OCI-LY7 (cell line): ENCODE measurements around the gene VPS4A. TPM values are rescaled to one million over a fixed set of nuclear protein-coding genes. Genes with fewer than 3 reads are reported as not detected.

Experiments used
- BruUV-seq: library from RNA; stranded (reverse); fragments of 400-500 nt; replicated peaks from 2 replicates; lab custom pipeline; 2021; lab: Mats Ljungman, UMichigan
- CTCF ChIA-PET: fragments of 300-600 bp; sonication (Branson Sonifier 250); formaldehyde crosslinking; loops from one replicate; lab custom pipeline; 2022; ENCODE audit warnings: antibody characterized with exemption; ENCODE audit not compliant: unreplicated experiment; lab: Charles Lee
- POLR2A ChIA-PET: fragments of 300-600 bp; sonication (Branson Sonifier 250); formaldehyde crosslinking; loops from one replicate; lab custom pipeline; 2022; ENCODE audit warnings: antibody characterized with exemption; lab: Charles Lee
- DNase-seq: peaks from one replicate; pipeline ENCODE4 v3.0.0-alpha.2; 2015; ENCODE audit warnings: low spot score
- H2AFZ ChIP-seq: fragments of 200-600 bp; sonication (generic), shearing (Covaris generic); 2 replicates; pipeline ENCODE4 v1.6.1; 2014; ENCODE audit warnings: mild to moderate bottlenecking, antibody characterized with exemption, low read length, moderate library complexity
- H3K27ac ChIP-seq: fragments of 200-600 bp; sonication (generic); 2 replicates; pipeline ENCODE4 v1.5.1; 2014; ENCODE audit warnings: mixed run types, low read depth, mild to moderate bottlenecking, moderate library complexity, low read length, inconsistent platforms; ENCODE audit not compliant: poor library complexity, severe bottlenecking
- H3K36me3 ChIP-seq: fragments of 200-600 bp; sonication (generic); 2 replicates; pipeline ENCODE4 v1.6.1; 2014; ENCODE audit warnings: mild to moderate bottlenecking, antibody characterized with exemption, low read length, moderate library complexity, mixed read lengths; ENCODE audit not compliant: insufficient read depth
- H3K4me1 ChIP-seq: fragments of 200-600 bp; sonication (generic); 2 replicates; pipeline ENCODE4 v1.5.1; 2014; ENCODE audit warnings: mild to moderate bottlenecking, low read length; ENCODE audit not compliant: insufficient read depth, poor library complexity, severe bottlenecking
- H3K4me2 ChIP-seq: fragments of 200-600 bp; sonication (generic); 2 replicates; pipeline ENCODE4 v1.6.1; 2014; ENCODE audit warnings: mild to moderate bottlenecking, low read length
- H3K4me3 ChIP-seq: fragments of 200-600 bp; sonication (generic); 2 replicates; pipeline ENCODE4 v1.5.1; 2014; ENCODE audit warnings: mild to moderate bottlenecking, low read depth, low read length; ENCODE audit not compliant: poor library complexity, severe bottlenecking
- H3K79me2 ChIP-seq: fragments of 200-600 bp; sonication (generic); 2 replicates; pipeline ENCODE4 v1.6.1; 2016; ENCODE audit warnings: low read depth, mild to moderate bottlenecking, low read length, moderate library complexity, mixed read lengths; ENCODE audit not compliant: insufficient read depth
- H3K9me2 ChIP-seq: fragments of 200-600 bp; sonication (generic); 2 replicates; pipeline ENCODE4 v1.6.1; 2016; ENCODE audit warnings: mild to moderate bottlenecking, low read length, mixed read lengths; ENCODE audit not compliant: insufficient read depth
- H3K9me3 ChIP-seq: fragments of 200-600 bp; sonication (generic); 2 replicates; pipeline ENCODE4 v1.6.1; 2014; ENCODE audit warnings: mild to moderate bottlenecking, mixed run types, low read length, mixed read lengths
- H4K20me1 ChIP-seq: fragments of 200-600 bp; sonication (generic); 2 replicates; pipeline ENCODE4 v1.6.1; 2014; ENCODE audit warnings: mild to moderate bottlenecking, antibody characterized with exemption, low read length, moderate library complexity, mixed read lengths; ENCODE audit not compliant: insufficient read depth
- EZH2phosphoT487 ChIP-seq: fragments of 200-600 bp; sonication (generic); IDR thresholded peaks from 2 replicates; pipeline ENCODE4 v1.6.1; 2018; ENCODE audit warnings: low read depth, borderline replicate concordance, mild to moderate bottlenecking, mixed run types, antibody characterized with exemption, low read length, moderate library complexity, mixed read lengths
- intact Hi-C: fragments of 100-400 bp; cut with micrococcal nuclease; formaldehyde crosslinking; loops from one replicate; pipeline ENCODE4 v1.10.0; 2022; ENCODE audit not compliant: unreplicated experiment
- total RNA-seq, 2 experiments: library from RNA; depleted of rRNA in 1 of 2; stranded (reverse); fragments of >200 nt in 1 of 2; shearing (Covaris generic) in 1 of 2; gene quantifications; 2 replicates each; pipeline ENCODE4 v1.2.3, GENCODE V29; 2014 to 2022
- TF ChIP-seq, protein P1 (sequence below): fragments of 200-600 bp; sonication (generic); conservative IDR thresholded peaks from 2 replicates; pipeline ENCODE4 v1.5.1; 2014; ENCODE audit warnings: mild to moderate bottlenecking, antibody characterized with exemption, low read length, moderate library complexity, mixed read lengths

VPS4A gene
- total RNA-seq, 2 experiments from 2014 or later, result 33.3 to 33.7 TPM

DNA sequence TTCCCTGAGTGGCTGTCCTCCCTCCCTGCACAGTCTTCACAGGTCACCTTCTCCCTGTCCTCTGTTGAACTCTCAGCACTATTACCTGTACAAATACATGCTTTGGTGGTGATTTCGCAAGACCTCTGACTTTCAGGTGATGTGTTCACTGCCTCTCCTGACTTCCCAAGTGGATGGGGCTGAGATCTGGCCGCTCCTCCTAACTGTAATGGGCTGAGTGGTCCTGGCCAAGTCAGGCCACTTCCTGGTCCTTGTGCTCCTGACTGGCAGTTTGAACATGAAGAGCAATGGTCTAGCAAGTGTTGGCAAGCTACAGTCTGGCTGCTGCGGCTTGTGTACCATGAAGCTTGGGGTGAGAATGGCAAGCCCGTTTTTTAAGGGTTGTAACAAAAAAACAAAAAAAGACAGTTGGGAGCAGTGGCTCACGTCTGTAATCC, 52.1 kb downstream of the VPS4A start:
- no peaks in the 10 kb centered on the region for H3K79me2 ChIP-seq
- no peak overlapping the region for H3K4me2 ChIP-seq
- H2AFZ ChIP-seq, result no peak overlapping the region
- H3K4me1 ChIP-seq, result no peaks in the 10 kb centered on the region
- no peak for DNase-seq
- no peaks in the 10 kb centered on the region for H3K9me2 ChIP-seq
- TF ChIP-seq, protein P1, sequence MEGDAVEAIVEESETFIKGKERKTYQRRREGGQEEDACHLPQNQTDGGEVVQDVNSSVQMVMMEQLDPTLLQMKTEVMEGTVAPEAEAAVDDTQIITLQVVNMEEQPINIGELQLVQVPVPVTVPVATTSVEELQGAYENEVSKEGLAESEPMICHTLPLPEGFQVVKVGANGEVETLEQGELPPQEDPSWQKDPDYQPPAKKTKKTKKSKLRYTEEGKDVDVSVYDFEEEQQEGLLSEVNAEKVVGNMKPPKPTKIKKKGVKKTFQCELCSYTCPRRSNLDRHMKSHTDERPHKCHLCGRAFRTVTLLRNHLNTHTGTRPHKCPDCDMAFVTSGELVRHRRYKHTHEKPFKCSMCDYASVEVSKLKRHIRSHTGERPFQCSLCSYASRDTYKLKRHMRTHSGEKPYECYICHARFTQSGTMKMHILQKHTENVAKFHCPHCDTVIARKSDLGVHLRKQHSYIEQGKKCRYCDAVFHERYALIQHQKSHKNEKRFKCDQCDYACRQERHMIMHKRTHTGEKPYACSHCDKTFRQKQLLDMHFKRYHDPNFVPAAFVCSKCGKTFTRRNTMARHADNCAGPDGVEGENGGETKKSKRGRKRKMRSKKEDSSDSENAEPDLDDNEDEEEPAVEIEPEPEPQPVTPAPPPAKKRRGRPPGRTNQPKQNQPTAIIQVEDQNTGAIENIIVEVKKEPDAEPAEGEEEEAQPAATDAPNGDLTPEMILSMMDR, result no peak
- no peaks in the 10 kb centered on the region for H3K9me3 ChIP-seq
- intact Hi-C loops, result no loop called here
- no peak overlapping the region for H3K4me3 ChIP-seq
- CTCF ChIA-PET, result no interaction called here
- BruUV-seq, result no TSS peak
- H3K27ac ChIP-seq, result no peak overlapping the region
- no peaks in the 10 kb centered on the region for H4K20me1 ChIP-seq
- POLR2A ChIA-PET, result no interaction called here
- H3K36me3 ChIP-seq, result peaks cover 84% of the 10 kb centered on the region

DNA sequence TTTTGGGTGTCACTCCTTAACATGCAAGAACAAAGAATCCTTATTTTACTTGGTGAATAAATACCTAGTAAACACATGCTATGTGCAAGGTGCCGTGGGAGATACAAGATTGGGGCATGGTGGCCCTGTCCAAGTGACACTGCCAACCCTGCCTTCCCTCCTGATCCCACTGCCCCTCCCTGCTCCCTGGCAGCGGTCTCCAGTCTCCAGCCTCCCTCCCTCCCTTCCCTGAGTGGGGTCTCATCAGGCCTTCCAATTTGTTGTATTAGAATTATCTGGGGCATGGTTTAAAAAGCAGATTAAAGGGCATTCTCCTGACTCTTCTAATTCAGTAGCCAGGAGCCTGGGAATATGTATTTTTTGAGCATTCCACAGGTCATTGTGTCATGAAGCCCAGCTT, 52.9 kb downstream of the VPS4A start:
- H2AFZ ChIP-seq, result no peak overlapping the region
- TF ChIP-seq, protein P1, result no peak
- no peak for TF ChIP-seq EZH2phosphoT487
- H3K36me3 ChIP-seq, result peaks cover 92% of the 10 kb centered on the region
- DNase-seq, result no peak
- no peaks in the 10 kb centered on the region for H4K20me1 ChIP-seq
- intact Hi-C loops, result no loop called here
- H3K79me2 ChIP-seq, result no peaks in the 10 kb centered on the region
- H3K4me1 ChIP-seq, result no peaks in the 10 kb centered on the region
- BruUV-seq, result no TSS peak
- POLR2A ChIA-PET, result no interaction called here
- H3K4me2 ChIP-seq, result no peak overlapping the region
- no peak overlapping the region for H3K4me3 ChIP-seq
- H3K9me3 ChIP-seq, result no peaks in the 10 kb centered on the region
- CTCF ChIA-PET, result no interaction called here
- no peaks in the 10 kb centered on the region for H3K9me2 ChIP-seq
- no peak overlapping the region for H3K27ac ChIP-seq

DNA sequence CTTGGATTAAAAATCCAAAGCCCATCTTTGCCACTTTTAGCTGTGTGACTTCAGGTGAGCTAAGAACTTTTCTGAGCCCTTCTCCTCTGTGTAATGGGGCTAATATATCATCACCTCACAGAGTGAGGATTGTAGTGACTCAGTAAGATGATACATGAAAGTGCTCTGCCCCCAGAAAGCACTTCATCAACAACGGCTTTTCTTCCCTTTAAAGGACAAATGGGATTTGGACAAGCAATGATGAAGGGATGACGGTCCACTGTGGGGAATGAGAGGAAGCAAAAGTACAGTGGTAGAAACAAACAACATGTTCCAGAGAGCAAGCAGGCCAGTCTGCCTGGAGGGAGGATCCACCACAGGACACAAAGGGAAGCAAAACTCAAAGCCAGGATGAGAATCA, 54.8 kb downstream of the VPS4A start:
- Histone ChIP-seq H3K4me3 (no peak overlapping the region), H2AFZ (no peak overlapping the region), H3K4me2 (no peak overlapping the region), H3K36me3 (peaks cover 99% of the 10 kb centered on the region), H3K9me3 (0 out of 2 replicates have a peak, but pooled peaks cover 3% of the 10 kb centered on the region), H4K20me1 (no peaks in the 10 kb centered on the region), H3K27ac (no peak overlapping the region), H3K79me2 (peaks cover 8% of the 10 kb centered on the region; the same call in 1 of the 2 replicates), H3K9me2 (no peaks in the 10 kb centered on the region), H3K4me1 (peaks cover 15% of the 10 kb centered on the region)
- no TSS peak for BruUV-seq
- DNase-seq, result no peak
- ChIA-PET CTCF (no interaction called here), POLR2A (no interaction called here)
- intact Hi-C loops, result no loop called here
- TF ChIP-seq EZH2phosphoT487, result no peak
- TF ChIP-seq, protein P1, result no peak
